Measurements from ENCODE around the gene SEC14L2. TPM values are rescaled to one million over a fixed set of nuclear protein-coding genes. Genes with fewer than 3 reads are reported as not detected.
"Not testable (repeated sequence)": the region's sequence is repeated elsewhere in the genome, so short reads cannot be mapped to it uniquely, and the experiment has no call there.

The SEC14L2 gene
- total RNA-seq, 1 experiment from 2014 or later: 51.3 TPM

DNA sequence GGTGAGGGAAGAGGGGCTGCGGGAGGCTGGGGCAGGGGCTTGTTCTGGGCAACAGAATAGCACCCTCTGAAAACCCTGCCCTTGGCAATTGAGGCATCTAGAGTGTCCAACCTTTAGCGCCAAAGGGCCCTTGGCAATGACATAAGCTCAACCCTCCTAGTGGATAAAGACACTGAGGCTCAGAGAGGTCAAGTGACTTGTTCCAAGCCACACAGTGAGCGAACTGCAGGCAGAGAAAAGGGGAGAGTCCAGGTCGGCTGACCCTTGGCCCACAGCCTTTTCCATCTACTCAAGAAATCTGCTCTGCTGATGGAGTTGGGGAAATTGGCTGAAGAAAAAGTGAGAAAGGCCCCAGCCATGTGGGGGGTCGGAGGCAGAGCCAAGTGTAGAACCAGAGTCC lies 2.9 kb downstream of the SEC14L2 start:
- no peak overlapping the region for H3K4me3 ChIP-seq
- no peak overlapping the region for H2AFZ ChIP-seq
- no peak for TF ChIP-seq EZH2 (IDR thresholded peaks at IDR 0.05; ENCODE audit: low read depth)
- TF ChIP-seq, protein P1, sequence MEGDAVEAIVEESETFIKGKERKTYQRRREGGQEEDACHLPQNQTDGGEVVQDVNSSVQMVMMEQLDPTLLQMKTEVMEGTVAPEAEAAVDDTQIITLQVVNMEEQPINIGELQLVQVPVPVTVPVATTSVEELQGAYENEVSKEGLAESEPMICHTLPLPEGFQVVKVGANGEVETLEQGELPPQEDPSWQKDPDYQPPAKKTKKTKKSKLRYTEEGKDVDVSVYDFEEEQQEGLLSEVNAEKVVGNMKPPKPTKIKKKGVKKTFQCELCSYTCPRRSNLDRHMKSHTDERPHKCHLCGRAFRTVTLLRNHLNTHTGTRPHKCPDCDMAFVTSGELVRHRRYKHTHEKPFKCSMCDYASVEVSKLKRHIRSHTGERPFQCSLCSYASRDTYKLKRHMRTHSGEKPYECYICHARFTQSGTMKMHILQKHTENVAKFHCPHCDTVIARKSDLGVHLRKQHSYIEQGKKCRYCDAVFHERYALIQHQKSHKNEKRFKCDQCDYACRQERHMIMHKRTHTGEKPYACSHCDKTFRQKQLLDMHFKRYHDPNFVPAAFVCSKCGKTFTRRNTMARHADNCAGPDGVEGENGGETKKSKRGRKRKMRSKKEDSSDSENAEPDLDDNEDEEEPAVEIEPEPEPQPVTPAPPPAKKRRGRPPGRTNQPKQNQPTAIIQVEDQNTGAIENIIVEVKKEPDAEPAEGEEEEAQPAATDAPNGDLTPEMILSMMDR (conservative IDR thresholded peaks at IDR 0.05): no peak
- no peaks in the 10 kb centered on the region for H3K27me3 ChIP-seq (ENCODE audit: insufficient read depth, low read depth)
- peaks cover 53% of the 10 kb centered on the region for H3K79me2 ChIP-seq (ENCODE audit: low read depth)
- H3K36me3 ChIP-seq (ENCODE audit: low read depth): no peaks in the 10 kb centered on the region
- peaks cover 14% of the 10 kb centered on the region; the same call in 1 of the 2 replicates for H3F3A ChIP-seq (ENCODE audit: insufficient read depth, low read depth)
- no TSS peak for BruUV-seq (replicated peaks)
- H3K4me1 ChIP-seq (replicated peaks; ENCODE audit: insufficient read depth): peaks cover 25% of the 10 kb centered on the region
- intact Hi-C loops (cut with micrococcal nuclease; ENCODE audit: unreplicated experiment): loop anchor here (10.0 kb wide), 1 partner anchor 295 kb away; no protein-coding TSS in a partner anchor
- POLR2A ChIA-PET (ENCODE audit: unreplicated experiment): no interaction called here
- H3K9me2 ChIP-seq (ENCODE audit: insufficient read depth): no peaks in the 10 kb centered on the region
- CTCF ChIA-PET: no interaction called here
- no peaks in the 10 kb centered on the region for H3K9me3 ChIP-seq (ENCODE audit: insufficient read depth, low read depth)
- no peaks in the 10 kb centered on the region; the same call in 1 of the 2 replicates for H4K20me1 ChIP-seq (ENCODE audit: insufficient read depth)
- no peak overlapping the region for H3K27ac ChIP-seq
- no peak overlapping the region for H3K4me2 ChIP-seq
- DNase-seq: no peak

- H3K27ac ChIP-seq: no peak overlapping the region
- TF ChIP-seq EZH2 (IDR thresholded peaks at IDR 0.05; ENCODE audit: low read depth): no peak
- TF ChIP-seq, protein P1 (conservative IDR thresholded peaks at IDR 0.05): no peak
- no peaks in the 10 kb centered on the region for H3K9me2 ChIP-seq (ENCODE audit: insufficient read depth)
- no peak for DNase-seq
- CTCF ChIA-PET: no interaction called here
- POLR2A ChIA-PET (ENCODE audit: unreplicated experiment): no interaction called here
- H3K79me2 ChIP-seq (ENCODE audit: low read depth): peaks cover 55% of the 10 kb centered on the region
- H2AFZ ChIP-seq: no peak overlapping the region
- no peak overlapping the region for H3K4me2 ChIP-seq
- no peak overlapping the region for H3K4me3 ChIP-seq
- peaks cover 16% of the 10 kb centered on the region; the same call in 1 of the 2 replicates for H3F3A ChIP-seq (ENCODE audit: insufficient read depth, low read depth)
- peaks cover 25% of the 10 kb centered on the region for H3K4me1 ChIP-seq (replicated peaks; ENCODE audit: insufficient read depth)
- intact Hi-C loops (cut with micrococcal nuclease; ENCODE audit: unreplicated experiment): no loop called here
- H3K36me3 ChIP-seq (ENCODE audit: low read depth): no peaks in the 10 kb centered on the region
- no peaks in the 10 kb centered on the region; the same call in 1 of the 2 replicates for H4K20me1 ChIP-seq (ENCODE audit: insufficient read depth)
- BruUV-seq (replicated peaks): no TSS peak
- H3K27me3 ChIP-seq (ENCODE audit: insufficient read depth, low read depth): no peaks in the 10 kb centered on the region
- no peaks in the 10 kb centered on the region for H3K9me3 ChIP-seq (ENCODE audit: insufficient read depth, low read depth)
These were observed 3.3 kb downstream of the SEC14L2 start for GRCh38 chr22:30400159-30400558.

DNA sequence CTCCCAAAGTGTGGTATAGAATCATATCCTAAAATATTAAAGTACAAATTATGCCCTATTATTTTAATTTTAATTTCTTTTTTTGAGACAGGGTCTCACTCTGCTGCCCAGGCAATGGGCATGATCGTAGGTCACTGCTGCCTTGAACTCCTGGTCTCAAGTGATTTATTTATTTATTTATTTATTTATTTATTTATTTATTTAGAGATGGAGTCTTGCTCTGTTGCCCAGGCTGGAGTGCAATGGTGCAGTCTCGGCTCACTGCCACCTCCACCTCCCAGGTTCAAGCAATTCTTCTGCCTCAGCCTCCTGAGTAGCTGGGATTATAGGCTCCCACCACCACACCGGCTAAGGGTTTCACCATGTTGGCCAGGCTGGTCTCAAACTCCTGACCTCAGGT lies 4.2 kb downstream of the SEC14L2 start:
- H3K9me2 ChIP-seq (ENCODE audit: insufficient read depth); DNase-seq; intact Hi-C loops (cut with micrococcal nuclease; ENCODE audit: unreplicated experiment); H2AFZ ChIP-seq; H3K27ac ChIP-seq; CTCF ChIA-PET; H3K4me2 ChIP-seq; BruUV-seq (replicated peaks); H3K27me3 ChIP-seq (ENCODE audit: insufficient read depth, low read depth); H3K4me3 ChIP-seq; H3K36me3 ChIP-seq (ENCODE audit: low read depth); H3K9me3 ChIP-seq (ENCODE audit: insufficient read depth, low read depth); POLR2A ChIA-PET (ENCODE audit: unreplicated experiment); H4K20me1 ChIP-seq (ENCODE audit: insufficient read depth): not testable (repeated sequence)
- H3K4me1 ChIP-seq (replicated peaks; ENCODE audit: insufficient read depth): peaks cover 24% of the 10 kb centered on the region
- peaks cover 16% of the 10 kb centered on the region; the same call in 1 of the 2 replicates for H3F3A ChIP-seq (ENCODE audit: insufficient read depth, low read depth)
- peaks cover 62% of the 10 kb centered on the region for H3K79me2 ChIP-seq (ENCODE audit: low read depth)
